GM10266 (cell line): ENCODE results near the gene NET1.

Experiments used
- DNase-seq: peaks from one replicate; pipeline ENCODE4 v3.0.0; 2012; ENCODE audit errors: extremely low spot score
- TF ChIP-seq, protein P1 (sequence below): IDR thresholded peaks from 2 replicates; pipeline ENCODE4 v1.5.1; 2012; ENCODE audit warnings: mild to moderate bottlenecking, low read depth; ENCODE audit not compliant: control insufficient read depth, insufficient read depth; ENCODE audit errors: missing control alignments

The NET1 gene

DNA sequence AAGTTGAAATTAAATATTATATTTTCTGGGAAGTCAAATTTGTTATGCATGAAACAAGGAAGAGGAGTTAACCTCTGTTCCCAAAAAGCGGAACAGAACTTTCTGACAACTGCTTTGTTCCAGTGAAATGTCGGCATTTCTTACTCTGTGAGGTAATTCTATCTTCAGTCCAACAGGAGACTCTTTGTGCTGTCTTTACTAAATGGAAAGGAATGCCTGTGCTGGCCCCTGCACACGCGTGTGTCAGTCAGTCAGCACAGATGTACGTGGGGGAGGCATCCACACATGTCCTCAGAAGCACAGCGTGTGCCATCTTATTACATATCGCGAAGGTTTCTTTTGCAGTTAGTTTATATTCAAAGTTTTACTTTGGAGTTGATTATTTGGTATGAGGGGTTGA lies 37.5 kb downstream of the NET1 start:
- TF ChIP-seq, protein P1, sequence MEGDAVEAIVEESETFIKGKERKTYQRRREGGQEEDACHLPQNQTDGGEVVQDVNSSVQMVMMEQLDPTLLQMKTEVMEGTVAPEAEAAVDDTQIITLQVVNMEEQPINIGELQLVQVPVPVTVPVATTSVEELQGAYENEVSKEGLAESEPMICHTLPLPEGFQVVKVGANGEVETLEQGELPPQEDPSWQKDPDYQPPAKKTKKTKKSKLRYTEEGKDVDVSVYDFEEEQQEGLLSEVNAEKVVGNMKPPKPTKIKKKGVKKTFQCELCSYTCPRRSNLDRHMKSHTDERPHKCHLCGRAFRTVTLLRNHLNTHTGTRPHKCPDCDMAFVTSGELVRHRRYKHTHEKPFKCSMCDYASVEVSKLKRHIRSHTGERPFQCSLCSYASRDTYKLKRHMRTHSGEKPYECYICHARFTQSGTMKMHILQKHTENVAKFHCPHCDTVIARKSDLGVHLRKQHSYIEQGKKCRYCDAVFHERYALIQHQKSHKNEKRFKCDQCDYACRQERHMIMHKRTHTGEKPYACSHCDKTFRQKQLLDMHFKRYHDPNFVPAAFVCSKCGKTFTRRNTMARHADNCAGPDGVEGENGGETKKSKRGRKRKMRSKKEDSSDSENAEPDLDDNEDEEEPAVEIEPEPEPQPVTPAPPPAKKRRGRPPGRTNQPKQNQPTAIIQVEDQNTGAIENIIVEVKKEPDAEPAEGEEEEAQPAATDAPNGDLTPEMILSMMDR, result no peak
- no peak for DNase-seq

GRCh38 chr10:5450605-5451384 lies 38.4 kb downstream of the NET1 start:
- TF ChIP-seq, protein P1, result no peak
- no peak for DNase-seq

- TF ChIP-seq, protein P1, result no peak
These were observed 41.6 kb downstream of the NET1 start for GRCh38 chr10:5453749-5454489.

GRCh38 chr10:5456563-5456962 lies 44.2 kb downstream of the NET1 start:
- TF ChIP-seq, protein P1, result no peak
- DNase-seq, result no peak

More at GRCh38 chr10:5453749-5454489, 41.6 kb downstream of the NET1 start:
- DNase-seq, result no peak

DNA sequence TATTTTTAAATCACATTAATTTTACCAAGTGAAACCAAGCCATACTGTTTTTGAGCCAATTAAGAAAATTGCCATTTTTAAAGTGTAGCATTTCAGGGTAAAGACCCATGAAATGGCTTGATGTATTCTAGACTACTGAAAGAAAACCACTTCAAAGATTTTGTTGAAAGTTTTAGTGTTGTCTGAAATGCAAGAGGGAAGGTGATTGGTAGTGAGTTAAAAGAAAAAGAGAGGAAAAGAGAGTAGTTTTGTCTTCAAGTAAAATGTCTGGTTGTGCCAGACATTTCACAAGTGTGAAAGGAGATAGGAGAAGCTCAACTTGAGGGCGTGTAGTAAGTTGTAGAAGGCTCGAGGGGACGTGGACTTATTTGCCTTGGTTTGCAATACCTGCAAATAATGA lies 45.4 kb downstream of the NET1 start:
- TF ChIP-seq, protein P1, result no peak

GRCh38 chr10:5458425-5458824 lies 46.1 kb downstream of the NET1 start:
- TF ChIP-seq, protein P1, result no peak
- DNase-seq, result no peak

More for the DNA sequence above, 45.4 kb downstream of the NET1 start:
- DNase-seq, result no peak
